ENCODE results near the gene SPINK4. TPM values are rescaled to one million over a fixed set of nuclear protein-coding genes. Genes with fewer than 3 reads are reported as not detected.

Gene SPINK4
- total RNA-seq, 1 experiment from 2014 or later: not detected

DNA sequence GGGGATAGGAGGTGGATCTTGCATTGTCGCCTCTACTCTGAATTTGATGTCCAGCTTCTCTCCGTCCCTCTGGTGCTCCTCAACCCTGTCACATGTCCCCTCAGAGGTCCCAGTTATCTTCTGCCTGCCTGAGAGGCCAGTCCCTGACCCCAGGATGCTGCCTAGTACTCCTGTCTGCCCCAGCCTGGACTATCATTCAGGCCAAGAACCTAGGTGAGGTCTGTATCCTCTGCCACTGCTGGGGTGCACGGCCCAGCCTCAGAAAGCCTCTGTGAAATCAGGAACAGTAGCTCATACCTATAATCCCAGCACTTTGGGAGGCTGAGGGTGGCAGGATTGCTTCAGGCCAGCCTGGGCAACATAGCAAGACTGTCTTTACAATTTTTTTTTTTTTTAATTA lies 8.6 kb downstream of the SPINK4 start:
- Mint-ChIP-seq H3K9me3 (no peaks in the 10 kb centered on the region), H3K27me3 (ENCODE audit: low read depth) (no peaks in the 10 kb centered on the region), H3K36me3 (peaks cover 11% of the 10 kb centered on the region), H3K4me1 (no peaks in the 10 kb centered on the region), H3K27ac (no peak overlapping the region), H3K4me3 (no peak overlapping the region)
- POLR2A ChIA-PET: no interaction called here
- TF ChIP-seq FOXP1 (CRISPR knock-in tag; IDR thresholded peaks at IDR 0.05; ENCODE audit: borderline replicate concordance) (no peak), RORB (CRISPR knock-in tag; IDR thresholded peaks at IDR 0.05) (no peak), NFE2L1 (CRISPR knock-in tag; IDR thresholded peaks at IDR 0.05) (no peak), NR3C1 (CRISPR knock-in tag; conservative IDR thresholded peaks at IDR 0.05; ENCODE audit: low read depth) (no peak), ZNF416 (CRISPR knock-in tag; IDR thresholded peaks at IDR 0.05) (no peak), NFYB (CRISPR knock-in tag; conservative IDR thresholded peaks at IDR 0.05; ENCODE audit: low read depth) (no peak), CREM (CRISPR knock-in tag; IDR thresholded peaks at IDR 0.05) (no peak)
- TF ChIP-seq, protein P1, sequence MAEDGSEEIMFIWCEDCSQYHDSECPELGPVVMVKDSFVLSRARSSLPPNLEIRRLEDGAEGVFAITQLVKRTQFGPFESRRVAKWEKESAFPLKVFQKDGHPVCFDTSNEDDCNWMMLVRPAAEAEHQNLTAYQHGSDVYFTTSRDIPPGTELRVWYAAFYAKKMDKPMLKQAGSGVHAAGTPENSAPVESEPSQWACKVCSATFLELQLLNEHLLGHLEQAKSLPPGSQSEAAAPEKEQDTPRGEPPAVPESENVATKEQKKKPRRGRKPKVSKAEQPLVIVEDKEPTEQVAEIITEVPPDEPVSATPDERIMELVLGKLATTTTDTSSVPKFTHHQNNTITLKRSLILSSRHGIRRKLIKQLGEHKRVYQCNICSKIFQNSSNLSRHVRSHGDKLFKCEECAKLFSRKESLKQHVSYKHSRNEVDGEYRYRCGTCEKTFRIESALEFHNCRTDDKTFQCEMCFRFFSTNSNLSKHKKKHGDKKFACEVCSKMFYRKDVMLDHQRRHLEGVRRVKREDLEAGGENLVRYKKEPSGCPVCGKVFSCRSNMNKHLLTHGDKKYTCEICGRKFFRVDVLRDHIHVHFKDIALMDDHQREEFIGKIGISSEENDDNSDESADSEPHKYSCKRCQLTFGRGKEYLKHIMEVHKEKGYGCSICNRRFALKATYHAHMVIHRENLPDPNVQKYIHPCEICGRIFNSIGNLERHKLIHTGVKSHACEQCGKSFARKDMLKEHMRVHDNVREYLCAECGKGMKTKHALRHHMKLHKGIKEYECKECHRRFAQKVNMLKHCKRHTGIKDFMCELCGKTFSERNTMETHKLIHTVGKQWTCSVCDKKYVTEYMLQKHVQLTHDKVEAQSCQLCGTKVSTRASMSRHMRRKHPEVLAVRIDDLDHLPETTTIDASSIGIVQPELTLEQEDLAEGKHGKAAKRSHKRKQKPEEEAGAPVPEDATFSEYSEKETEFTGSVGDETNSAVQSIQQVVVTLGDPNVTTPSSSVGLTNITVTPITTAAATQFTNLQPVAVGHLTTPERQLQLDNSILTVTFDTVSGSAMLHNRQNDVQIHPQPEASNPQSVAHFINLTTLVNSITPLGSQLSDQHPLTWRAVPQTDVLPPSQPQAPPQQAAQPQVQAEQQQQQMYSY (CRISPR knock-in tag; IDR thresholded peaks at IDR 0.05): no peak
- TF ChIP-seq, protein P2, sequence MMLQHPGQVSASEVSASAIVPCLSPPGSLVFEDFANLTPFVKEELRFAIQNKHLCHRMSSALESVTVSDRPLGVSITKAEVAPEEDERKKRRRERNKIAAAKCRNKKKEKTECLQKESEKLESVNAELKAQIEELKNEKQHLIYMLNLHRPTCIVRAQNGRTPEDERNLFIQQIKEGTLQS (CRISPR knock-in tag; conservative IDR thresholded peaks at IDR 0.05): no peak
- TF ChIP-seq, protein P3, sequence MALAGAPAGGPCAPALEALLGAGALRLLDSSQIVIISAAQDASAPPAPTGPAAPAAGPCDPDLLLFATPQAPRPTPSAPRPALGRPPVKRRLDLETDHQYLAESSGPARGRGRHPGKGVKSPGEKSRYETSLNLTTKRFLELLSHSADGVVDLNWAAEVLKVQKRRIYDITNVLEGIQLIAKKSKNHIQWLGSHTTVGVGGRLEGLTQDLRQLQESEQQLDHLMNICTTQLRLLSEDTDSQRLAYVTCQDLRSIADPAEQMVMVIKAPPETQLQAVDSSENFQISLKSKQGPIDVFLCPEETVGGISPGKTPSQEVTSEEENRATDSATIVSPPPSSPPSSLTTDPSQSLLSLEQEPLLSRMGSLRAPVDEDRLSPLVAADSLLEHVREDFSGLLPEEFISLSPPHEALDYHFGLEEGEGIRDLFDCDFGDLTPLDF (CRISPR knock-in tag; IDR thresholded peaks at IDR 0.05): no peak
- TF ChIP-seq, protein P4, sequence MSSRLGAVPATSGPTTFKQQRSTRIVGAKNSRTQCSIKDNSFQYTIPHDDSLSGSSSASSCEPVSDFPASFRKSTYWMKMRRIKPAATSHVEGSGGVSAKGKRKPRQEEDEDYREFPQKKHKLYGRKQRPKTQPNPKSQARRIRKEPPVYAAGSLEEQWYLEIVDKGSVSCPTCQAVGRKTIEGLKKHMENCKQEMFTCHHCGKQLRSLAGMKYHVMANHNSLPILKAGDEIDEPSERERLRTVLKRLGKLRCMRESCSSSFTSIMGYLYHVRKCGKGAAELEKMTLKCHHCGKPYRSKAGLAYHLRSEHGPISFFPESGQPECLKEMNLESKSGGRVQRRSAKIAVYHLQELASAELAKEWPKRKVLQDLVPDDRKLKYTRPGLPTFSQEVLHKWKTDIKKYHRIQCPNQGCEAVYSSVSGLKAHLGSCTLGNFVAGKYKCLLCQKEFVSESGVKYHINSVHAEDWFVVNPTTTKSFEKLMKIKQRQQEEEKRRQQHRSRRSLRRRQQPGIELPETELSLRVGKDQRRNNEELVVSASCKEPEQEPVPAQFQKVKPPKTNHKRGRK (CRISPR knock-in tag; IDR thresholded peaks at IDR 0.05; ENCODE audit: borderline replicate concordance): no peak
- DNase-seq (ENCODE audit: low spot score) (no peak), ATAC-seq (no peak)
- CTCF ChIA-PET: no interaction called here

DNA sequence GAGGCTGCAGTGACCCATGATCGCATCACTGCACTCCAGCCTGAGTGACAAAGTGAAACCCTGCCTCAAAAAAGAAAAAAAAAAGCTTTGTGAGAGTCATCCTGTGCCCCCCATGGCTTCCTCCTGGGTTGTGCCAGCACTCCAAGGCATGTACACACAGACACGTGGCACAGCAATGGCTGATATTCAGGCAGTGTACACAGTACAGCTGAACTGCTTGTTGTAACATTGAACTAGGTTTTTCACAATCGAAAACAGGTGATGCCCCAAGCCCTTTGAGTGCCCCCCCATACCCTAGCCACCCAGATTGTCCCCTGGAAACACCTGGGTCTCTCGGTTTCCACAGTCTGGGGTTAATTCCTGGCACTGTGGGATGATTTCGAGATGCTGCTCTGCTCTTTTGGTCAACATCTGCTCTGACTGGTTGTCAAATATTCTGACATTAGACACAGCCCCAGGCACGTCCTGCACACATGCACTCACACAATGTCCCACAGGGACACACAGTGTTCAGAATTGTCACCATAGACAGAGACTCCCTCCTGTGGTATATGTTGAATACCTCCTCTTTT lies 9.2 kb downstream of the SPINK4 start:
- ATAC-seq (no peak), DNase-seq (ENCODE audit: low spot score) (no peak)
- Mint-ChIP-seq H3K9me3 (no peaks in the 10 kb centered on the region), H3K36me3 (peaks cover 11% of the 10 kb centered on the region), H3K4me3 (no peak overlapping the region), H3K27ac (peak overlapping the region; percentile 79; the same call in 1 of the 2 replicates), H3K27me3 (ENCODE audit: low read depth) (no peaks in the 10 kb centered on the region), H3K4me1 (no peaks in the 10 kb centered on the region)
- ChIA-PET POLR2A (no interaction called here), CTCF (no interaction called here)
- TF ChIP-seq NR1H2 (CRISPR knock-in tag; IDR thresholded peaks at IDR 0.05): no peak
- no peak for TF ChIP-seq EMX1 (CRISPR knock-in tag; IDR thresholded peaks at IDR 0.05)
- TF ChIP-seq, protein P5, sequence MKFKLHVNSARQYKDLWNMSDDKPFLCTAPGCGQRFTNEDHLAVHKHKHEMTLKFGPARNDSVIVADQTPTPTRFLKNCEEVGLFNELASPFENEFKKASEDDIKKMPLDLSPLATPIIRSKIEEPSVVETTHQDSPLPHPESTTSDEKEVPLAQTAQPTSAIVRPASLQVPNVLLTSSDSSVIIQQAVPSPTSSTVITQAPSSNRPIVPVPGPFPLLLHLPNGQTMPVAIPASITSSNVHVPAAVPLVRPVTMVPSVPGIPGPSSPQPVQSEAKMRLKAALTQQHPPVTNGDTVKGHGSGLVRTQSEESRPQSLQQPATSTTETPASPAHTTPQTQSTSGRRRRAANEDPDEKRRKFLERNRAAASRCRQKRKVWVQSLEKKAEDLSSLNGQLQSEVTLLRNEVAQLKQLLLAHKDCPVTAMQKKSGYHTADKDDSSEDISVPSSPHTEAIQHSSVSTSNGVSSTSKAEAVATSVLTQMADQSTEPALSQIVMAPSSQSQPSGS (CRISPR knock-in tag; IDR thresholded peaks at IDR 0.05; ENCODE audit: borderline replicate concordance, low read depth): no peak
- TF ChIP-seq, protein P6, sequence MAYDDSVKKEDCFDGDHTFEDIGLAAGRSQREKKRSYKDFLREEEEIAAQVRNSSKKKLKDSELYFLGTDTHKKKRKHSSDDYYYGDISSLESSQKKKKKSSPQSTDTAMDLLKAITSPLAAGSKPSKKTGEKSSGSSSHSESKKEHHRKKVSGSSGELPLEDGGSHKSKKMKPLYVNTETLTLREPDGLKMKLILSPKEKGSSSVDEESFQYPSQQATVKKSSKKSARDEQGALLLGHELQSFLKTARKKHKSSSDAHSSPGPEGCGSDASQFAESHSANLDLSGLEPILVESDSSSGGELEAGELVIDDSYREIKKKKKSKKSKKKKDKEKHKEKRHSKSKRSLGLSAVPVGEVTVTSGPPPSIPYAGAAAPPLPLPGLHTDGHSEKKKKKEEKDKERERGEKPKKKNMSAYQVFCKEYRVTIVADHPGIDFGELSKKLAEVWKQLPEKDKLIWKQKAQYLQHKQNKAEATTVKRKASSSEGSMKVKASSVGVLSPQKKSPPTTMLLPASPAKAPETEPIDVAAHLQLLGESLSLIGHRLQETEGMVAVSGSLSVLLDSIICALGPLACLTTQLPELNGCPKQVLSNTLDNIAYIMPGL (CRISPR knock-in tag; IDR thresholded peaks at IDR 0.05): no peak
- no peak for TF ChIP-seq SMAD4 (CRISPR knock-in tag; IDR thresholded peaks at IDR 0.05)
- TF ChIP-seq, protein P7, sequence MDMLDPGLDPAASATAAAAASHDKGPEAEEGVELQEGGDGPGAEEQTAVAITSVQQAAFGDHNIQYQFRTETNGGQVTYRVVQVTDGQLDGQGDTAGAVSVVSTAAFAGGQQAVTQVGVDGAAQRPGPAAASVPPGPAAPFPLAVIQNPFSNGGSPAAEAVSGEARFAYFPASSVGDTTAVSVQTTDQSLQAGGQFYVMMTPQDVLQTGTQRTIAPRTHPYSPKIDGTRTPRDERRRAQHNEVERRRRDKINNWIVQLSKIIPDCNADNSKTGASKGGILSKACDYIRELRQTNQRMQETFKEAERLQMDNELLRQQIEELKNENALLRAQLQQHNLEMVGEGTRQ (CRISPR knock-in tag; IDR thresholded peaks at IDR 0.05): no peak
- TF ChIP-seq, protein P8, sequence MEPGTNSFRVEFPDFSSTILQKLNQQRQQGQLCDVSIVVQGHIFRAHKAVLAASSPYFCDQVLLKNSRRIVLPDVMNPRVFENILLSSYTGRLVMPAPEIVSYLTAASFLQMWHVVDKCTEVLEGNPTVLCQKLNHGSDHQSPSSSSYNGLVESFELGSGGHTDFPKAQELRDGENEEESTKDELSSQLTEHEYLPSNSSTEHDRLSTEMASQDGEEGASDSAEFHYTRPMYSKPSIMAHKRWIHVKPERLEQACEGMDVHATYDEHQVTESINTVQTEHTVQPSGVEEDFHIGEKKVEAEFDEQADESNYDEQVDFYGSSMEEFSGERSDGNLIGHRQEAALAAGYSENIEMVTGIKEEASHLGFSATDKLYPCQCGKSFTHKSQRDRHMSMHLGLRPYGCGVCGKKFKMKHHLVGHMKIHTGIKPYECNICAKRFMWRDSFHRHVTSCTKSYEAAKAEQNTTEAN (CRISPR knock-in tag; IDR thresholded peaks at IDR 0.05): no peak
- no peak for TF ChIP-seq SOX15 (CRISPR knock-in tag; IDR thresholded peaks at IDR 0.05)
- TF ChIP-seq RELA (CRISPR knock-in tag; IDR thresholded peaks at IDR 0.05; ENCODE audit: borderline replicate concordance): no peak
- no peak for TF ChIP-seq NR3C1 (CRISPR knock-in tag; conservative IDR thresholded peaks at IDR 0.05; ENCODE audit: low read depth)
